GM06990 (cell line): ENCODE data around the gene FAM180B.

Experiments used
- DNase-seq: peaks from one replicate; pipeline ENCODE4 v3.0.0-alpha.2; 2011; ENCODE audit not compliant: insufficient read length; ENCODE audit errors: extremely low read depth
- H3K27me3 ChIP-seq: replicated peaks from 2 replicates; pipeline ENCODE4 v1.6.0; 2011; ENCODE audit warnings: low read length; ENCODE audit not compliant: control insufficient read depth, insufficient read depth
- H3K36me3 ChIP-seq: 2 replicates; pipeline ENCODE4 v1.5.1; 2011; ENCODE audit warnings: low read length; ENCODE audit not compliant: control insufficient read depth, insufficient read depth
- H3K4me3 ChIP-seq: replicated peaks from 2 replicates; pipeline ENCODE4 v1.5.1; 2011; ENCODE audit warnings: low read depth, mild to moderate bottlenecking, control low read depth, low read length
- CTCF ChIP-seq: IDR thresholded peaks from 2 replicates; pipeline ENCODE4 v1.5.1; 2011; ENCODE audit warnings: low read length, control low read depth, mild to moderate bottlenecking, inconsistent platforms; ENCODE audit not compliant: insufficient read depth, poor library complexity, severe bottlenecking

The FAM180B gene

GRCh38 chr11:47586098-47586855, at the start of gene FAM180B:
Gene FAM180B, plus strand, starts transcription at chr11:47586678. Its CDS starts 91 bp downstream, at chr11:47586769.
- H3K36me3 ChIP-seq, result peaks cover 23% of the 10 kb centered on the region
- TF ChIP-seq CTCF, result no peak
- DNase-seq, result no peak

GRCh38 chr11:47536915-47537314, 49.6 kb upstream of the FAM180B start:
- Histone ChIP-seq H3K4me3 (no peak overlapping the region), H3K36me3 (no peaks in the 10 kb centered on the region), H3K27me3 (no peaks in the 10 kb centered on the region)
- no peak for DNase-seq
- TF ChIP-seq CTCF, result no peak

More at GRCh38 chr11:47586098-47586855, at the start of gene FAM180B:
- no peak within 1 kb of the TSS for H3K4me3 ChIP-seq
- H3K27me3 ChIP-seq, result no peaks in the 10 kb centered on the region

GRCh38 chr11:47538741-47539565, 47.5 kb upstream of the FAM180B start:
- DNase-seq, result no peak
- H3K27me3 ChIP-seq, result no peaks in the 10 kb centered on the region

DNA sequence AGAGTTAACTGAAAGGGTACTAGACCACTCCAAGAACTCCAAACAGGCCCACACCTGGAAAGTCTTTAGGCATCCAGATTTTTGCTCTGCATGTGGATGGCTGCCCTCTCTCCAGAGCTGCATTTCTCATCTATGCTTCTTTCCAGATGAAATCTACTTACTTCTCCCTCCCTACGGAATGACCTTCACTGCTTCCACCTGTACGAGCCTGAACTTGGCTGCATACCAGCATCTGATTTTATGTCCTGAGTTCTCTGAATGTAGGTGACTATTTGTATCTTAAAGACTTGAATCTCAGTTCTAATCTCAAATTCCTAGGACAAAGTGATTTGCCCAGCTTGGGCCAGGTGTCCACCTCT, 46.8 kb upstream of the FAM180B start:
- Histone ChIP-seq H3K36me3 (peaks cover 2% of the 10 kb centered on the region), H3K4me3 (no peak overlapping the region), H3K27me3 (no peaks in the 10 kb centered on the region)
- TF ChIP-seq CTCF, result no peak
- no peak for DNase-seq

More at GRCh38 chr11:47538741-47539565, 47.5 kb upstream of the FAM180B start:
- H3K36me3 ChIP-seq, result peaks cover 2% of the 10 kb centered on the region
- no peak for TF ChIP-seq CTCF
- no peak overlapping the region for H3K4me3 ChIP-seq

GRCh38 chr11:47541070-47541469, 45.4 kb upstream of the FAM180B start:
- no peaks in the 10 kb centered on the region for H3K27me3 ChIP-seq
- no peak for TF ChIP-seq CTCF
- no peak for DNase-seq
- peaks cover 2% of the 10 kb centered on the region for H3K36me3 ChIP-seq
- no peak overlapping the region for H3K4me3 ChIP-seq
